ENCODE data around the gene ZNF296.

GRCh38 chr19:45071545-45071938 lies 4.7 kb downstream of the ZNF296 start:
- TF ChIP-seq ESRRG (CRISPR knock-in tag; IDR thresholded peaks at IDR 0.05) (no peak), PATZ1 (CRISPR knock-in tag; IDR thresholded peaks at IDR 0.05; ENCODE audit: borderline replicate concordance) (no peak), ZC3H10 (CRISPR knock-in tag; IDR thresholded peaks at IDR 0.05) (no peak), BACH2 (CRISPR knock-in tag; IDR thresholded peaks at IDR 0.05; ENCODE audit: borderline replicate concordance) (no peak), TOX (CRISPR knock-in tag; IDR thresholded peaks at IDR 0.05; ENCODE audit: borderline replicate concordance) (no peak), ZNF565 (CRISPR knock-in tag; conservative IDR thresholded peaks at IDR 0.05; ENCODE audit: low read depth) (no peak), ZFP30 (CRISPR knock-in tag; IDR thresholded peaks at IDR 0.05) (no peak), CREB5 (CRISPR knock-in tag; IDR thresholded peaks at IDR 0.05; ENCODE audit: low read depth) (no peak), ARNTL (CRISPR knock-in tag; IDR thresholded peaks at IDR 0.05; ENCODE audit: borderline replicate concordance, low read depth) (no peak), ISL1 (CRISPR knock-in tag; IDR thresholded peaks at IDR 0.05) (no peak), POU6F1 (CRISPR knock-in tag; IDR thresholded peaks at IDR 0.05; ENCODE audit: borderline replicate concordance, low read depth) (no peak), ZNF70 (CRISPR knock-in tag; IDR thresholded peaks at IDR 0.05) (no peak), SNAI2 (CRISPR knock-in tag; IDR thresholded peaks at IDR 0.05) (no peak)

Measured in SK-N-SH treated with all-trans-retinoic acid at 6 μM for 48 hours (cell line).